HG03457 (cell line): Measurements from ENCODE around the gene SNX18.
"Not testable (repeated sequence)": the region's sequence is repeated elsewhere in the genome, so short reads cannot be mapped to it uniquely, and the experiment has no call there.

Source experiments
- ATAC-seq: cut with Tn5 transposase; IDR thresholded peaks from one replicate; pipeline ENCODE4 v1.9.1; 2021; ENCODE audit warnings: moderate number of reproducible peaks; ENCODE audit not compliant: unreplicated experiment

SNX18 gene

DNA sequence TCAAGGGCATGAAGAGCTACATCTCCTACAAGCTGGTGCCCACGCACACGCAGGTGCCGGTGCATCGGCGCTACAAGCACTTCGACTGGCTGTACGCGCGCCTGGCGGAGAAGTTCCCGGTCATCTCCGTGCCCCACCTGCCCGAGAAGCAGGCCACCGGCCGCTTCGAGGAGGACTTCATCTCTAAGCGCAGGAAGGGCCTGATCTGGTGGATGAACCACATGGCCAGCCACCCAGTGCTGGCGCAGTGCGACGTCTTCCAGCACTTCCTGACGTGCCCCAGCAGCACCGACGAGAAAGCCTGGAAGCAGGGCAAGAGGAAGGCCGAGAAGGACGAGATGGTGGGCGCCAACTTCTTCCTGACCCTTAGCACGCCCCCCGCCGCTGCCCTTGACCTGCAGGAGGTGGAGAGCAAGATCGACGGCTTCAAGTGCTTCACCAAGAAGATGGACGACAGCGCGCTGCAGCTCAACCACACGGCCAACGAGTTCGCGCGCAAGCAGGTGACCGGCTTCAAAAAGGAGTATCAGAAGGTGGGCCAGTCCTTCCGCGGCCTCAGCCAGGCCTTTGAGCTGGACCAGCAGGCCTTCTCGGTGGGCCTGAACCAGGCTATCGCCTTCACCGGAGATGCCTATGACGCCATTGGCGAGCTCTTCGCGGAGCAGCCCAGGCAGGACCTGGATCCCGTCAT, 1.4 kb downstream of the SNX18 start:
- no peak for ATAC-seq

DNA sequence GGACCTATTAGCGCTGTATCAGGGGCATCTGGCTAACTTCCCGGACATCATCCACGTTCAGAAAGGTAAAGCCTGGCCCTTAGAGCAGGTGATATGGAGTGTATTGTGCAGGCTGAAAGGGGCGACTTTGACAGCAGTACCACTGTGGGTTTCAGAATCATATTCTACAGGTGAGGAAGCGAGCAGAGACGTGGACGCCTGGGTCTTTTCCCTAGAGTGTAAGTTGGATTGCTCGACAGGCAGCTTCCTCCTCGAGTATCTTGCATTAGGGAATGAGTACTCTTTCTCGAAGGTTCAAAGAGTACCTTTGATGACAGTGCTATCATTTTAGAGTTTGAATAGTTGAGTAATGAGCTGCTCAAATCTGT, 1.9 kb downstream of the SNX18 start:
- ATAC-seq: no peak

DNA sequence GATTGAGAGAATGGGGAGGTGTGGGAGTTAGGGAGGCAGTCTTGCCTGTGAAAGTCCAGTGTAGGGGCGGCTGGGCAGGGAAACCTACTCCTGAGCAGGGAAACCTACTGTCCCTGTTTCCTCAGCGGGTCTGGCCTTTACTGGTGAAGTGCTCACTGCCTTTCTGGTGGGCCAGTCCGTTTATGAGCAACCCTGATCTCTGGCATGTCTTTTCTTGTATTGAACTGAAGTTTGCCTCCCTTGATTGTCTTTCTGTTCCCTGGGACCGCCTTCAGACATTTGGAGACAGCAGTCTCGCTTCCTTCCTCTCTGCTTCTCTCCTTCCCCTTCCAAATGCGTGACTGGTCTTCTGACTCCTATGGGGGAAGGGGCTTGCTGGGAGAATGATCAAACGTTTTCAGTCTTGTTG, 2.9 kb downstream of the SNX18 start:
- ATAC-seq: no peak

DNA sequence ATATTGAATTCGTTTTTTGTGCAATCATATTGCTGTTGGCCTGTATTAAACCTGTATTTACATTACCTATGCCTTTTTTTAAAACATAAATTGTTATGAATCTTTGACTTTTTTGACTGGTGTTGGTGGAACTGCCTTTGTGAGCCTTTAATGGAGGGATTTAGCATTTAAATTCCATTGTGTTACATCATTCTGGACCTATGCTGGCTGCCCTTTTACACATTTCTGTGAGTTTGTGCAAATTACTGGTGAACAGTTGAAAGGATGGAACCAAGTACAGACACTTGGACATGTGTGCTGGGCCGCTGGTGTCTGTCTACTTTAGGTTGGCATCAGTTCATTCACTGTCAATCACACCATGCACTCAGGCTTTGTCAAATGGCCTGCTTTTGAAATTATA, 3.4 kb downstream of the SNX18 start:
- ATAC-seq: no peak

DNA sequence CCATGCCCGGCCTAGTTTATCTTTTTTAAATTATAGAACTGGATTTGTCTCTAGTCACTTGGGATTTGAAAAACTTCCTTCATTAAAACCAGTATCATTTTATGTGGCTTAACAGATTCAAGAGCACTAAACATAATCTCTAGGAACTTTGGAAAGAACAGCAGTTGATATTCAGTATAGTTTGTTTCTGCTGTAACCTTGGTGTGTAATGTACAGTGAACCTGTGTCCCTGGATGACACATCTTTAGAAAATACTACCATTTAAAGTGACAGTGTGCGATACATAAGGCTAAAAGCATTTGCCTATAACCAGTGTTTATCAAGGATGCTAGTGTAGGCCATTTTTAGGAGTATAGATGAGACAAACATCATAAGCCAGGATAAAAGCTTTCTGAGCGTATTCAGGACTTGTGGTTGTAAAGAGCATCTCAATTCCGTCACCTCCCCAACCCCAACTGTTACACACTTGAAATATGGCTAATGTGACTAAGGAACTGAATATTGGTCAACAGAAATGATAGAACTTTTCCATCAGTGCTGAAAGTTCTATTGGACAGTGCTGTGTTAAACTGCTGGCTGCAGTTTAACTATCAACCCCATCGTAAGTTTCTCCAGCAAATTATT, 4.4 kb downstream of the SNX18 start:
- no peak for ATAC-seq

DNA sequence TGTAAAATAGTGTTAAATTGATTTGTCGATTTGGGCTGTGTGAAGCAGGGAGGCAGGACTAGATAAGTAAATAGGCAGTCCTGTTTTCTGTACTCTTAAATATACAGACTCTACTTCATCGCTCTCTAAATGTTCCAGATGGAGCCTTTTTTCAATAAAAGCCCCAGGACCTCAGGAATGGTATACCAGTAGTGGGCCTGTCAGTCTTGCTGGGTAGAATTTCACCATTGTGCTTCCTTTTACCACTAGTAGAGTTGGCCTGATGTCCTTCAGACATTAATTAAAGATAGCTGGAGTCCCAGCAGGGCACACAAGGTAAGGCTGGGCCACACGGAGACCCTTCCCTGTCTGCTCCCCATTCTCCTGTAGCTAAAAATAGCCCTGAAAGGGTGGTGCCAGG, 6.0 kb downstream of the SNX18 start:
- ATAC-seq: no peak

DNA sequence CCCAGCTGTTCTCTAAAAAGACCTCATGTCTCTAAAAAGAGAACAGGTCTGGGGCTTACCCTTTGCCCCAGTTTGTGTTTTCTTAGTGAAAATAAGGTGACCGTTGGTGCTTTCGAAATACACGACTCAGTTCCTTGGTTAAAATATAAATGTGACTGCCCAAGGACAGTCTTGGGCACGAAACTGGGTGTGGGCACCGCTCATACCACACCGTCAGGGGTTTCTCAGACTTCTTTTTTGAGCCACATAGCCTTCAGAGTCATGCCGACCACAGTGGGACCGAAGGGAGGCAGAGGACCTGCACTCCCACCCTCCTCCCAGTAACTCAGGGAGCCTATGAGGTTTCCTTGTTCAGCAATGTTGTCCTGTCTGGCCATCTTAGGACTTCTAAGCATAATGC, 6.5 kb downstream of the SNX18 start:
- ATAC-seq: no peak

DNA sequence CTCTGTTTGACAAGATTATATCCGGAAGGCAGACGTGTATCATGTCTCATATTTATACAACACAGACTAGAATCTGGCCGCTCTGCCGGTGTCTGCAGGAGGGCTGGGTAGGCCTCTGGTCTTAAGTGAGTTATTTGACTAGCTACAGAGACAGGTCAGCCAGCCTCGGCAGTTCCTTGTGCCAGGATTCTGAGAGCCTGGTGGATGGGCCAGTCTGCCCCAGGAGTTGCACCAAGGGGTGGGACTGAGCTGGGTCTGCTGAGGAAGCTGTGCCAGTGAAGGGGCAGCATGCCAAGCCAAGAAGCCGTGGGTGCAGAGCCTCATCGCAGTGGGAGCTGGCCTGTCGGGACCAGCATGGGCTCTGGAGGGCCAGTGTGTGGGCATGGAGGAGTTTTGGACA, 7.1 kb downstream of the SNX18 start:
- no peak for ATAC-seq

DNA sequence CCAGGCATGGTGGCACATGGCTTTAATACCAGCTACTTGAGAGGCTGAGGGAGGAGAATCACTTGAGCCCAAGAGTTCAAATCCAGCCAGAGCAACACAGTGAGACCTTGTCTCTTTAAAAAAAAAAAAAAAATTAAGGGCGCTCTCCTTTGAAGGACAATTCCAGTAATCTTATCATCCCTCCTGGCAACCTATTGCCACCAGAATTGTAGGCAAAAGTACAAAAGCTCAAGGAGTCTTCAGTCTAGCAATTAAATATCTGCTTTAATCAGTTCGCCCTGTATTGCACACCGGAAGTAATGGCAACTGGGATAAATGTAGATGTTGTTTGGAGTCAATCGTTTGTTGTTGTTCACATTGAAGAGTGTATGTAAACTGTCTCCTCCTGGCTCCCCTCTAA, 7.7 kb downstream of the SNX18 start:
- ATAC-seq: no peak

DNA sequence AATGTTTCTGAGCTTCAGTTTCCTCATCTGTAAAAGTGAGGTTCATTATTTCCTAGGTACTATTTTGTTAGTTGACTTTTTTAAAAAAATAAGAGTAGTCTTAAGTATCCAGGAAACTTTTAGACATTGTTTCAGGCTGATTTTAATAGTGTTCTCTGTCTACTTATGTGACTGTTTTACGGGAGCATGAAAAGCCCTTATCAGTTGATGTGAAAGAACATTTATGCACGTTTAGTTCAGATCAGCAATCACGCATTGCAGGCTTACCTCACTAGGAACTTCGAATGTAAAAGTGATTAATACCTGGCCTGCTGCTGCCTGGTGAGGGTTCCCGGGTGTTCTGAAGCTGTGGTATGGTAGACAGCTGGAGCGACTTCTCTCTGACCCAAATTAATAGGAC, 8.1 kb downstream of the SNX18 start:
- no peak for ATAC-seq

DNA sequence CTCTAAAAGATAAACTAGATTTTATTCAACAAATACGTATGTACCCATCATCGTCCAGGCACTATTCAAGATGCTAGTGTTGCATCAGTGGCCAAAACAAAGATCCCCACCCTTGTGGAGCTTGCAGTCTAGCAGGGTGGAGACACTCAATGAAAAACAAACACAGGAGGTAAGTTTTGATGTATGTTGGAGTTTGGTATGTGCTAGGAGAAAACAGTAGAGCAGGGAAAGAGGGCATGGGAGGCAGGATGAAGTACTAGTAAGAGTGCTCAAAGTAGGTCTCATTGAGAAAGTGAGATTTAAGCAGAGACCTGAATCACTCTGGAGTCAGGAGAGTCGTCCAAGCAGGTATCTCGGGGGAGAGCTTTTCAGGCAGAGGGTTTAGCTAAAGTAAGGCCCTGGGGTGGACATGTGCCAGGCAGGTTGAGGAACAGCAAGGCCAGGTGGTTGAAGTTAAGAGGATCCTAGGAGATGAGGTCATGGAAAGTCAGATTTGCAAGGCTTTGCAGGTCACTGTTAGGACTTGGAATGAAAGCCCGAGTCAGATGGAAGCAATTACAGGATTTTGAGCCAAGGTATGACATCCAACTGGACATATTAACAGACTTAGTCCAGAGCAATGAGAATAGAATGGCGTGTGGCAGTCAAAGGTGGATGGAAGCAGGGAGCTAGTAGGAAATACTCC, 9.2 kb downstream of the SNX18 start:
- ATAC-seq: no peak

DNA sequence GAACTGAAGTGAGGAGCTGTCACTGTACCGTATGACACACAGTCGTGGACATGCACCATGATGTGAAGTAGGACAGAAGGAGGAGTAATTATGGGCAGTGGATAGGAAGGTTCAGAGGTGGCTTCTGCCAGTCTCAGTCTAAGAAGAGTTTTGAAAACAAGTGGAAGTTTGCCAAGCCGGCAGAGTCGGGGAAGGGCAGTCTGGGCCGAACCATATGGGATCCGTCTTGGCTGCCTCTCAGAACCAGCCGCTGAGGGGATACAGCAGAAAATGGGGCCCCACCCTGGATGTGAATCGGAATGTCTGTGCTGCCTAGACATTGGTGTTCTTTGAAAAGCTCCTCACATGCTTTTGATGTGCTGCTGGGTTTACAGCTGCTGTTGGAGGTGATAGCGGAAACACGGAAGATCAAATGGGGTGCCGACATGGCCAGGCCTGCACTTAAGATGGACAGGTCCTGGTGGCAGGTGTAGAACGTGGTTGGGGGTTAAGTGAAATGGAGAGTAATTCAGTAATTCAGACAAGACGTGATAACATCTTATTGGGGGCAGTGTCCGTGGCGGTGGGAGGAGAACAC, 11.2 kb downstream of the SNX18 start:
- ATAC-seq: no peak

DNA sequence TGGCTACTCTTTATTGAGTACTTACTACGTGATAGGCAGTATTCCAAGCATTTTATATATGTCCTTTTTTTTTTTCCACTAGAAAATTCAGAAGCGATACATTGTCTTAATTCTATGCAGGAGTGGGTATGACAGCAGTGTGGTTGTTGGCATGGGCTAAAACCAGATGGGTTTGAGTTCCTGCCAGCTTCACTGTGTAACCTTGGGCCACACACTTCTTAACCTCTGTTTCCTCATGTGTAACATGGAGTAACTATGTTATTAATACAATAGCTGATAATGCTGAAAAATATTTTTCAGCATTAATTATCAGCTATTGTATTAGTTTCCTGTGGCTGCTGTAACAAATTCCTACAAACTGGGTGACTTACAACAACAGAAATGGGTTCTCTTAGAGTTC, 12.0 kb downstream of the SNX18 start:
- no peak for ATAC-seq

DNA sequence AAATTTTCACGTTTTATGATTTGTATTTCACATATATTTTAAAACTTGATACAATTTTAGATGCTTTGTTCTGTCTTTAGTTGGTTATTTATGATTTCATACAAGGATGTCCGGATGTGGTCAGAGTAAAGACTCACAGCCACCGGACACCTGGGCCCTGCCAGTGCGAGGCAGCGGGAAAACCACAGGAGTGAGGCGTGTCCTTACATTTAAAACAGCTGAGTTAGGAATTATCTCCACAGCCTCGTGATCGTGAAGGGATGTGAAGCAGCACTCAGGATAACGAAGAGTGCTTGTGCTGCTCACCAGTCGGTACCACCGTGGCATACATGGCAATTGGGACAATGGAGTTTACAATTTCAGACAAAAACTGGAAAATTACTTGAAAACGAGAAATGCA, 14.0 kb downstream of the SNX18 start:
- no peak for ATAC-seq

DNA sequence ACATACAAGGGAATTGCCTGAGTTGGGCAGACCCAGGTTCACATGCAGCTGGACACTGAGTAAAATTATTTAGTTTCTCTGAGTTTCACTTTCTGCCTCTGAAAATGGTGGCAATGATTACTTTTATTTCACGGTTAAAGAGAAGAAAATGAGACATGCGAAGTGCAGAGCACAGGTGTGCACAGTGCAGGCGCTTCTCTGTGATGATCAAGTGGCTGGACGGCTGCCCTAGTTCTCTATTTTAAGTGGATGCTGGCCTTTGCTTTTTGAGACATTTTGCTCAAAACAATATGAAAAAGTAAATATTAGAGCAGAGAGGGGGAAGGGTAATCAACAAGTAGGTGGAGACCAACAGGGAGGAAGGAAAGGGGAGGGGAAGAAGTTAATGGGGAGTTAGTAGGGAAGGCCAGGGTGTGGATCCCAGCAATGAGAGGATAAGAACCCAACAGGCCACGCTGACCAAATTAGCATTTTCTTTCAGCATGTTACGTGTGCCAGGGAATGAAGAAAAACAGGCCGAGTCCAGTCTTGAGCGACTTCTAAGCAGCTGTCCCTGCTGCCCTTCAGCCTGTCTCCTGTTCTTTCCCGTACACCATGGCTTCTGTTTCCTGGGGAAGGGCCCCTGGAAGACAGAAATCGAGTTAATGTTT, 16.1 kb downstream of the SNX18 start:
- ATAC-seq: no peak

DNA sequence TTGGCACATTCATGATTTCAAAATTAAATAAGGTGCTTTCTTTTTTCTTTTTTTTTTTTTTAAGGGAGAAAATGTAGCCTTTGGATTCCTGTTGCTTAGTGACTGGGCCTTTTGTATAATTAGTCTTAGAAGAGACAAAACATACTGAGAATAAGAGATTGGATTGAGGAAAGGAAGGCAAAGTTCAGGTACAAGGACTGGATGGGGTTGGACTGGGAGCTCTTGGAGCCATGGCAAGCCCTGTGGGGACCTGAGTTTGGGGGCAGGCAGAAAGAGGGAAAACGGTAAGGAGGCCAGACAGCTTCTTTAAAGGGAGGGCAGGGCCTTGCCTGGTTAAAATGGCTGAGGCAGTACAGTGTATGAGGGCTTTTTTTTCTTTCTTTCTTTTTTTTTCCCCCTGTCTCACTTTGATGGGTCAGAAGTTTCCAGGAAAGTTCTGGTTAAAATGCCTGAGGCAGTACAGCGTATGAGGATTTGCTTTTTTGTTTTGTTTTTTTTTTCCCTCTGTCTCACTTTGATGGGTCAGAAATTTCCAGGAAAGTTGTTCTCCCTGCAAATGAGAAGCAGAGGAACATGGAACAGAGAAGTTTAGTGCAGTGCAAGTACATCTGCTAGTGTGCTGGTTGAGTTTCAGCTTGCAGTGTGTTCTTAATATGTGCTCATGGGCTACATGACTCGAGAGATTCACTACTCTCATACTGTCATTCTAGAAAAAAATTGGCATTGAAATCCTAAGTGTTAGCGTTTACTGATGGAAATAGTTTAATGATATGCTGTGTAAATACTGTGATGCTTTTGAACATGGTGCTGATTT, 16.8 kb downstream of the SNX18 start:
- no peak for ATAC-seq

DNA sequence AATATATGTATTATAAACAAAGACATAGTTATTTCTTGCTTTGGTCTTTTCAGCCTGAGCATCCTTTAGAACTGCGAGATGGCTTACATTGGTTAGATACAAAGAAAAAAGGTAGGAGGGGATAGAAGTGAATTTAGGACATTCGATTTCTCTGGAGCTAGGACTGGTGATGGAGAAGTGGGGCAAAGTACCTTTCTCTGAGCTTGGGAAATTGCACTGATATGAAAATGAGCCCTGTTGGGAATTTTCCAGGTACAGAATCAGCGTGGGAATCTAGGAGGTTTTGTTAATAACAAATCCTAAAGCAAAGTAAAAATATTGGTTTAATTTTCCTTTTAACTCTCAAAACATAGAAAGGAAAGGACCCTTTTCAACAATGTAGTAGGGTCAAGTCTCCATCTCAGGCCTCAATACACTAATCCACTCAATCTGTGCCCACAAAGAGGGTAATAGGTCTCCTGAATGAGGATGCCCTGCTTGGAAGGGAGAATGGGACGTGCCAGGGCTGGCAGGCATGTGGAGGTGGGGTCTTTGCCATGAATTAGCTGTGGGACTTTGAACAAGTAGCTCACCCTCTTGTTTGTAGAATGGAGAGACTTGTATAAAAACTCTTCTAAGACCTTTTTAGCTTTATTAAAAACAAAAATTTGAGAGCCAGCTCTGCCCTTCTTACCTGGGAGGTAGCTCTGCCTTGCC, 17.7 kb downstream of the SNX18 start:
- no peak for ATAC-seq

DNA sequence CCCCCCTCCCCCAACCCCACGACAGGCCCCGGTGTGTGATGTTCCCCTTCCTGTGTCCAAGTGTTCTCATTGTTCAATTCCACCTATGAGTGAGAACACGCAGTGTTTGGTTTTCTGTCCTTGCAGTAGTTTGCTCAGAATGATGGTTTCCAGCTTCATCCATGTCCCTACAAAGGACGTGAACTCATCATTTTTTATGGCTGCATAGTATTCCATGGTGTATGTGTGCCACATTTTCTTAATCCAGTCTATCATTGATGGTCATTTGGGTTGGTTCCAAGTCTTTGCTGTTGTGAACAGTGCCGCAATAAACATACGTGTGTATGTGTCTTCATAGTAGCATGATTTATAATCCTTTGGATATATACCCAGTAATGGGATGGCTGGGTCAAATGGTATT, 18.8 kb downstream of the SNX18 start:
- not testable (repeated sequence) for ATAC-seq

DNA sequence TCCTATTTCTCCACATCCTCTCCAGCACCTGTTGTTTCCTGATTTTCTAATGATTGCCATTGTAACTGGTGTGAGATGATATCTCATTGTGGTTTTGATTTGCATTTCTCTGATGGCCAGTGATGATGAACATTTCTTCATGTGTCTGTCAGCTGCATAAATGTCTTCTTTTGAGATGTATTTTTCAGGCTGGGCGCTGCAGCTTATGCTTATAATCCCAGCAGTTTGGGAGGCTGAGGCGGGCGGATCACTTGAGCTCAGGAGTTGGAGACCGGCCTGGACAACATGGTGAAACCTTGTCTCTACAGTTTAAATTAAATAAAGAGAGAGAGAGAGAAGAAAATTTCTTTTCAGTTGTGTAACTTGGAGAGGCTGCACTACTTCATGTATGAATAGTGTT, 19.3 kb downstream of the SNX18 start:
- not testable (repeated sequence) for ATAC-seq

DNA sequence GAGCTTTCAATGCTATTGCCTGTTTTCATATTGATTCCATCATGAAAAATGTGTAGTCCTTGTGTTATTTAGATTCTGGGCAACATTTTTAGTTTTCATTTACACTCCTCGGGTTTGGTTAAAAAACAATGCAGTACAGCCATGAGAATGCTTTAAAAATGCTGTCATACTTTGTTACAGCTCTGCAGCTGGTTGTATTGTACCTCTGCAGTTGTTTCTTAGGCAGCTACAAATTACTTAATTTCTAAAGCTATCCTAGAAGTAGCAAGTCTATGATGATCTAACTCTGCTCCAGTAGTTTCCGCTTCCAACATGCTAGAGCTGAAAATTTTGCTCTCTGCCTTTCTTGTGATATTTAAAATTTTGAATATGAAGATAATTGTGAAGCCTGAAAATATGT, 20.2 kb downstream of the SNX18 start:
- no peak for ATAC-seq
